Fibroblast of lung (primary cell): ENCODE results near the gene STK26.

Source experiments
- EZH2 ChIP-seq: IDR thresholded peaks from 2 replicates; pipeline ENCODE4 v1.5.1; 2012; ENCODE audit warnings: low read length, control low read depth, mild to moderate bottlenecking; ENCODE audit errors: missing control alignments
- TF ChIP-seq, protein P1 (sequence below), 2 donors: IDR thresholded peaks in 1 of 2; conservative IDR thresholded peaks in 1 of 2; 1 replicate in 1 of 2; 2 replicates in 1 of 2; pipeline ENCODE4 v1.5.1; 2011 to 2012; ENCODE audit warnings: low read length in 2 of 2, control low read depth in 1 of 2, inconsistent platforms in 1 of 2, low read depth in 1 of 2, mild to moderate bottlenecking in 1 of 2

DNA sequence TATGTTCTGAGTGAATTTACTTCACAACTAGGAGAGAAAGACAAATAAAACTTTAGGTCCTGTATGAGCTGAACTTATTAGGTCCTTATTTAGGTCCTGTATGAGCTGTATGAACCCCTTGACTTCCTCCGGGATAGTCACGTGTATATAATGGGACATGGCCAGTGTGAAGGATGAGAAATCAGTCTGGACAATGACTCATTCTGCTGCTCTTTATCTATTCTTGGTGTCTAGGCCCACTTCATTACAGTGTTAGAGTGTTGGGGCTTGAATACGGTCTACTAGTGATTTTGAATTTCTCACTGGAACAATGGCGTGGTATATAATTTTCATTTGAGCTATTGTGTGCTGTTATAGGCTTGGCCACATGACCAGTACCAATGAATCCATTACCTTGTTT lies 21.9 kb downstream of the STK26 start:
- TF ChIP-seq, protein P1, sequence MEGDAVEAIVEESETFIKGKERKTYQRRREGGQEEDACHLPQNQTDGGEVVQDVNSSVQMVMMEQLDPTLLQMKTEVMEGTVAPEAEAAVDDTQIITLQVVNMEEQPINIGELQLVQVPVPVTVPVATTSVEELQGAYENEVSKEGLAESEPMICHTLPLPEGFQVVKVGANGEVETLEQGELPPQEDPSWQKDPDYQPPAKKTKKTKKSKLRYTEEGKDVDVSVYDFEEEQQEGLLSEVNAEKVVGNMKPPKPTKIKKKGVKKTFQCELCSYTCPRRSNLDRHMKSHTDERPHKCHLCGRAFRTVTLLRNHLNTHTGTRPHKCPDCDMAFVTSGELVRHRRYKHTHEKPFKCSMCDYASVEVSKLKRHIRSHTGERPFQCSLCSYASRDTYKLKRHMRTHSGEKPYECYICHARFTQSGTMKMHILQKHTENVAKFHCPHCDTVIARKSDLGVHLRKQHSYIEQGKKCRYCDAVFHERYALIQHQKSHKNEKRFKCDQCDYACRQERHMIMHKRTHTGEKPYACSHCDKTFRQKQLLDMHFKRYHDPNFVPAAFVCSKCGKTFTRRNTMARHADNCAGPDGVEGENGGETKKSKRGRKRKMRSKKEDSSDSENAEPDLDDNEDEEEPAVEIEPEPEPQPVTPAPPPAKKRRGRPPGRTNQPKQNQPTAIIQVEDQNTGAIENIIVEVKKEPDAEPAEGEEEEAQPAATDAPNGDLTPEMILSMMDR (conservative IDR thresholded peaks at IDR 0.05 in 1 of 2, IDR thresholded peaks at IDR 0.05 in 1 of 2; ENCODE audit: low read depth in 1 of 2, low read length in 2 of 2): no peak
- no peak for TF ChIP-seq EZH2
